DND-41 (cell line): Measurements from ENCODE around the gene TMX1.

Source experiments
- ATAC-seq: fragments of 200-7000 bp; cut with Tn5 transposase; 3 replicates; pipeline ENCODE4 v1.9.1; 2021; ENCODE audit warnings: low read depth; ENCODE audit not compliant: insufficient read depth
- DNase-seq: peaks from one replicate; pipeline ENCODE4 v3.0.0-alpha.2; 2020
- H2AFZ ChIP-seq: 2 replicates; pipeline ENCODE4 v1.6.0; 2012; ENCODE audit warnings: low read depth, low read length
- H3K27ac ChIP-seq: 2 replicates; pipeline ENCODE4 v1.5.1; 2012; ENCODE audit warnings: low read length, inconsistent platforms
- H3K27me3 ChIP-seq: fragments of 200-600 bp; sonication (generic); 2 replicates; pipeline ENCODE4 v1.6.0; 2012; ENCODE audit warnings: low read length, mild to moderate bottlenecking, inconsistent platforms; ENCODE audit not compliant: insufficient read depth, poor library complexity
- H3K36me3 ChIP-seq: 2 replicates; pipeline ENCODE4 v1.5.1; 2012; ENCODE audit warnings: low read length, inconsistent platforms; ENCODE audit not compliant: insufficient read depth
- H3K4me1 ChIP-seq: 2 replicates; pipeline ENCODE4 v1.5.1; 2012; ENCODE audit warnings: mild to moderate bottlenecking, low read length; ENCODE audit not compliant: insufficient read depth
- H3K4me2 ChIP-seq: 2 replicates; pipeline ENCODE4 v1.6.0; 2012; ENCODE audit warnings: mild to moderate bottlenecking, moderate library complexity, low read length, inconsistent platforms; ENCODE audit not compliant: insufficient read depth
- H3K4me3 ChIP-seq, 2 experiments: fragments of 200-600 bp in 1 of 2; shearing (Covaris generic) in 1 of 2; 2 replicates each; pipeline ENCODE4 v1.5.1; 2012 to 2016; ENCODE audit warnings: inconsistent platforms in 2 of 2, low read length in 2 of 2, mild to moderate bottlenecking in 2 of 2, low read depth in 1 of 2, moderate library complexity in 1 of 2
- H3K79me2 ChIP-seq: 2 replicates; pipeline ENCODE4 v1.6.0; 2012; ENCODE audit warnings: low read length, inconsistent platforms; ENCODE audit not compliant: insufficient read depth
- H3K9ac ChIP-seq: 2 replicates; pipeline ENCODE4 v1.6.0; 2012; ENCODE audit warnings: low read depth, mild to moderate bottlenecking, inconsistent platforms, low read length, moderate library complexity
- H3K9me3 ChIP-seq: 2 replicates; pipeline ENCODE4 v1.5.1; 2012; ENCODE audit warnings: low read length, moderate library complexity, mild to moderate bottlenecking, inconsistent platforms; ENCODE audit not compliant: insufficient read depth, severe bottlenecking
- H4K20me1 ChIP-seq: 2 replicates; pipeline ENCODE4 v1.6.0; 2012; ENCODE audit warnings: low read length; ENCODE audit not compliant: insufficient read depth
- CTCF ChIP-seq: IDR thresholded peaks from 2 replicates; pipeline ENCODE4 v1.5.1; 2012; ENCODE audit warnings: borderline replicate concordance, low read length, moderate library complexity, mild to moderate bottlenecking; ENCODE audit not compliant: poor library complexity, severe bottlenecking; ENCODE audit errors: extremely low read depth
- EZH2 ChIP-seq: IDR thresholded peaks from 3 replicates; pipeline ENCODE4 v1.6.1; 2012; ENCODE audit warnings: borderline replicate concordance, low read depth, mild to moderate bottlenecking, moderate library complexity, low read length, inconsistent platforms; ENCODE audit not compliant: severe bottlenecking

TMX1 gene

GRCh38 chr14:51277753-51278415 is 37.8 kb downstream of the TMX1 start:
- Histone ChIP-seq H3K27me3 (no peaks in the 10 kb centered on the region), H3K4me2 (no peak overlapping the region), H3K9me3 (no peaks in the 10 kb centered on the region), H3K4me3 (no peak overlapping the region), H3K27ac (no peak overlapping the region), H3K9ac (no peak overlapping the region), H3K4me1 (no peaks in the 10 kb centered on the region), H2AFZ (no peak overlapping the region), H3K79me2 (no peaks in the 10 kb centered on the region), H4K20me1 (no peaks in the 10 kb centered on the region), H3K36me3 (no peaks in the 10 kb centered on the region)
- TF ChIP-seq EZH2 (no peak), CTCF (no peak)
- ATAC-seq (no peak), DNase-seq (no peak)

- Histone ChIP-seq H3K9me3 (no peaks in the 10 kb centered on the region), H3K4me3 (no peak overlapping the region), H3K36me3 (no peaks in the 10 kb centered on the region), H3K79me2 (no peaks in the 10 kb centered on the region), H3K4me1 (no peaks in the 10 kb centered on the region), H3K27ac (no peak overlapping the region), H3K9ac (no peak overlapping the region), H3K27me3 (no peaks in the 10 kb centered on the region), H3K4me2 (no peak overlapping the region), H4K20me1 (no peaks in the 10 kb centered on the region), H2AFZ (no peak overlapping the region)
- no peak for TF ChIP-seq CTCF
- TF ChIP-seq EZH2: no peak
- ATAC-seq (no peak), DNase-seq (no peak)
These were observed 42.5 kb downstream of the TMX1 start for GRCh38 chr14:51282517-51282916.

GRCh38 chr14:51283402-51284085 is 43.5 kb downstream of the TMX1 start:
- H4K20me1 ChIP-seq: no peaks in the 10 kb centered on the region
- H3K4me3 ChIP-seq: no peak overlapping the region
- peak; percentile 67 for ATAC-seq

More at GRCh38 chr14:51283402-51284085, 43.5 kb downstream of the TMX1 start:
- H3K27me3 ChIP-seq: no peaks in the 10 kb centered on the region
- no peak overlapping the region for H3K4me2 ChIP-seq
- no peaks in the 10 kb centered on the region for H3K79me2 ChIP-seq
- TF ChIP-seq EZH2 (no peak), CTCF (peak; percentile 80)
- no peaks in the 10 kb centered on the region for H3K9me3 ChIP-seq
- no peak overlapping the region for H2AFZ ChIP-seq
- H3K36me3 ChIP-seq: no peaks in the 10 kb centered on the region
- no peak overlapping the region for H3K9ac ChIP-seq
- no peak for DNase-seq
- H3K4me1 ChIP-seq: no peaks in the 10 kb centered on the region
- H3K27ac ChIP-seq: no peak overlapping the region
